Epithelial cell of esophagus (primary cell): ENCODE measurements around the gene LAT.
"Not testable (repeated sequence)": the region's sequence is repeated elsewhere in the genome, so short reads cannot be mapped to it uniquely, and the experiment has no call there.

Experiments
- DNase-seq: peaks from one replicate; pipeline ENCODE4 v3.0.0; 2010; ENCODE audit warnings: low read depth
- H3K4me3 ChIP-seq: 2 replicates; pipeline ENCODE4 v1.5.1; 2011; ENCODE audit warnings: mild to moderate bottlenecking, low read length, control low read depth
- CTCF ChIP-seq: IDR thresholded peaks from 2 replicates; pipeline ENCODE4 v1.5.1; 2011; ENCODE audit warnings: low read depth, mild to moderate bottlenecking, low read length, control low read depth, inconsistent platforms; ENCODE audit not compliant: insufficient read depth; ENCODE audit errors: missing control alignments

The LAT gene

GRCh38 chr16:28964496-28964895 is 20.4 kb upstream of the LAT start:
- TF ChIP-seq CTCF = no peak
- DNase-seq = no peak
- no peak overlapping the region for H3K4me3 ChIP-seq

GRCh38 chr16:28967156-28967555 is 17.7 kb upstream of the LAT start:
- no peak for TF ChIP-seq CTCF
- DNase-seq = no peak
- H3K4me3 ChIP-seq = no peak overlapping the region

- not testable (repeated sequence) for DNase-seq, H3K4me3 ChIP-seq
These were observed 15.2 kb upstream of the LAT start for GRCh38 chr16:28969696-28970095.

GRCh38 chr16:28974007-28974436 is 10.8 kb upstream of the LAT start:
- peak; percentile 70 for TF ChIP-seq CTCF
- peak; percentile 61 for DNase-seq
- H3K4me3 ChIP-seq = peak overlapping the region; percentile 86

GRCh38 chr16:28974437-28975157 is 10.3 kb upstream of the LAT start, which contains the start of gene SPNS1:
TSS of gene SPNS1 (plus strand) at chr16:28974778. CDS start at chr16:28975152, 374 bp downstream.
- peak within 1 kb of the TSS; percentile 86 for H3K4me3 ChIP-seq
- no peak for TF ChIP-seq CTCF
- DNase-seq = peak; percentile 95

GRCh38 chr16:28975158-28975599 is 9.7 kb upstream of the LAT start:
- no peak for DNase-seq
- no peak for TF ChIP-seq CTCF
- peak overlapping the region; percentile 86 for H3K4me3 ChIP-seq

GRCh38 chr16:28977703-28978662 is 6.9 kb upstream of the LAT start:
- DNase-seq = peak; percentile 32
- peak; percentile 78 for TF ChIP-seq CTCF
- no peak overlapping the region for H3K4me3 ChIP-seq

- H3K4me3 ChIP-seq, DNase-seq: not testable (repeated sequence)
These were observed 4.5 kb upstream of the LAT start for GRCh38 chr16:28980330-28980729.
